Neuronal stem cell (in vitro differentiated cells): ENCODE results near the gene MATN3.

ENCODE experiments used
- DNase-seq: peaks from one replicate; pipeline ENCODE4 v3.0.0-alpha.2; 2013; ENCODE audit warnings: low spot score
- H2AFZ ChIP-seq: one replicate; pipeline ENCODE4 v1.6.1; 2013; ENCODE audit warnings: mild to moderate bottlenecking, low read length, inconsistent platforms
- H2AK5ac ChIP-seq: 2 replicates; pipeline ENCODE4 v1.6.1; 2013; ENCODE audit warnings: low read depth, mild to moderate bottlenecking, inconsistent platforms, low read length, moderate library complexity, mixed read lengths
- H2BK120ac ChIP-seq: 2 replicates; pipeline ENCODE4 v1.6.1; 2013; ENCODE audit warnings: low read depth, mild to moderate bottlenecking, inconsistent platforms, low read length, moderate library complexity, mixed read lengths
- H2BK12ac ChIP-seq: one replicate; pipeline ENCODE4 v1.6.1; 2013; ENCODE audit warnings: low read length, inconsistent platforms
- H2BK15ac ChIP-seq: 2 replicates; pipeline ENCODE4 v1.6.1; 2013; ENCODE audit warnings: mild to moderate bottlenecking, low read length, inconsistent platforms, mixed read lengths
- H2BK5ac ChIP-seq: one replicate; pipeline ENCODE4 v1.6.1; 2013; ENCODE audit warnings: inconsistent platforms, mild to moderate bottlenecking, low read length, moderate library complexity
- H3K14ac ChIP-seq: one replicate; pipeline ENCODE4 v1.6.1; 2013; ENCODE audit warnings: low read length, inconsistent platforms
- H3K18ac ChIP-seq: 2 replicates; pipeline ENCODE4 v1.6.1; 2013; ENCODE audit warnings: low read length, inconsistent platforms
- H3K23ac ChIP-seq: 2 replicates; pipeline ENCODE4 v1.6.1; 2013; ENCODE audit warnings: low read depth, mild to moderate bottlenecking, mixed read lengths, low read length, inconsistent platforms; ENCODE audit not compliant: poor library complexity
- H3K27ac ChIP-seq: replicated peaks from 3 replicates; pipeline ENCODE4 v1.5.1; 2013; ENCODE audit warnings: low read length, inconsistent platforms
- H3K27me3 ChIP-seq, 3 experiments: 2 replicates each; pipeline ENCODE4 v1.6.1; 2013; ENCODE audit warnings: low read length in 3 of 3, mild to moderate bottlenecking in 2 of 3, inconsistent platforms in 1 of 3, low read depth in 1 of 3, mixed read lengths in 1 of 3, moderate library complexity in 1 of 3; ENCODE audit not compliant: control insufficient read depth in 3 of 3, insufficient read depth in 3 of 3
- H3K36me3 ChIP-seq, 2 donors: replicated peaks in 1 of 2; 2 replicates each; pipeline ENCODE4 v1.6.1; 2013; ENCODE audit warnings: low read length in 2 of 2; ENCODE audit not compliant: control insufficient read depth in 2 of 2, insufficient read depth in 2 of 2
- H3K4ac ChIP-seq: 2 replicates; pipeline ENCODE4 v1.6.1; 2013; ENCODE audit warnings: inconsistent platforms, mild to moderate bottlenecking, low read length, moderate library complexity
- H3K4me1 ChIP-seq, 2 donors: 1 replicate in 1 of 2; 2 replicates in 1 of 2; pipeline ENCODE4 v1.6.1; 2013; ENCODE audit warnings: low read length in 2 of 2, low read depth in 1 of 2; ENCODE audit not compliant: control insufficient read depth in 2 of 2, insufficient read depth in 1 of 2
- H3K4me2 ChIP-seq: one replicate; pipeline ENCODE4 v1.6.1; 2013; ENCODE audit warnings: mild to moderate bottlenecking, low read length, inconsistent platforms; ENCODE audit not compliant: insufficient read depth, poor library complexity, severe bottlenecking
- H3K4me3 ChIP-seq, 2 donors: 2 replicates each; pipeline ENCODE4 v1.5.1; 2013; ENCODE audit warnings: low read length in 2 of 2, mild to moderate bottlenecking in 2 of 2, inconsistent platforms in 1 of 2, moderate library complexity in 1 of 2
- H3K79me1 ChIP-seq: one replicate; pipeline ENCODE4 v1.6.1; 2013; ENCODE audit warnings: low read depth, mild to moderate bottlenecking, inconsistent platforms, low read length, moderate library complexity
- H3K9ac ChIP-seq: one replicate; pipeline ENCODE4 v1.6.1; 2013; ENCODE audit warnings: mild to moderate bottlenecking, low read depth, low read length, inconsistent platforms; ENCODE audit not compliant: poor library complexity
- H3K9me3 ChIP-seq, 2 donors: replicated peaks in 1 of 2; 2 replicates each; pipeline versions ENCODE3 to v1.6.1; 2013; ENCODE audit warnings: low read length in 2 of 2, mild to moderate bottlenecking in 2 of 2, inconsistent platforms in 1 of 2, low read depth in 1 of 2, mixed read lengths in 1 of 2, moderate library complexity in 1 of 2; ENCODE audit not compliant: control insufficient read depth in 2 of 2, insufficient read depth in 1 of 2
- H4K8ac ChIP-seq: one replicate; pipeline ENCODE4 v1.6.1; 2013; ENCODE audit warnings: low read depth, mild to moderate bottlenecking, inconsistent platforms, low read length, moderate library complexity
- H4K91ac ChIP-seq: one replicate; pipeline ENCODE4 v1.6.1; 2013; ENCODE audit warnings: low read length, low read depth, mild to moderate bottlenecking, inconsistent platforms; ENCODE audit not compliant: poor library complexity
- WGBS, 2 donors: extraction: QIAGEN DNeasy Blood & Tissue Kit; methylation state at CpG; one replicate each; pipeline ENCODE4 v1.1.7; 2013; ENCODE audit warnings: missing lambda C conversion rate in 2 of 2, mixed read lengths in 1 of 2; ENCODE audit not compliant: insufficient read length in 2 of 2, insufficient replicate concordance in 1 of 2; ENCODE audit errors: extremely low coverage in 2 of 2; 5-methylcytosine and 5-hydroxymethylcytosine counted together

Gene MATN3

DNA sequence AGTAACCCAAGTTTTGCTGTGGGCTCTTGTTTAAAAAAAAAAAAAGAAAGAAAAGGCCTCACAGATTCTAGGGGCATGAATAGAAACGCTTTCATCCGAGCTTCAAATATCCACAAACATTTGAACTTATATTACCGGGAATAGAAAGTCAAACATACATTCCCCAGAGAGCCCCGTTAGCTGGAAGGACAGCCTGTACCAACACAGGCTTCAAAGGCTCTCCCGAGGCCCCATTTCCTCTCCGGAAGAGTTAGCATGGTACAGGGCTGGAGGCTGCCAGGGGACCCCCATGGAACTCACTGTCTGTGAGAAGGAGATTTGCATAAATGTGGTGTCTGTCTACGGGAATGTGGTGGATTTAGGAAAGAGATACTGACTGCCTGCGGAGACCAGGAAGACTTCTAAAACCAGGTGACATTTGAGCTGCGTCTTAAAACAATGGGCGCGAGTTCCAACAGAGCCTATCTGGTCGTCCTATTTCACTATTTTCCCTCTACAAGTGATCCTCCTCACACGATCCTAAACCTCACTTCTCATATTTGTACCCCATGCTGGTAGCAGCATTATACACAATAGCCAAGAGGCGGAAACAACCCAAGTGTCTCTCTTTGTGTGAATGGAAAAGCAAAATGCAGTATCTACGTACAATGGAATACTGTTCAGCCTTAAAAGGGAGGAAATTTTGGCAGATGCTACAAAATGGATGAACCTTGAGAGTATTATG lies 820 bp upstream of the MATN3 start:
- H3K27me3 ChIP-seq: peaks cover 0 to 33% (median 13%) of the 10 kb centered on the region in 3 experiments
- DNase-seq: no peak
- no peak overlapping the region for H3K9ac ChIP-seq

GRCh38 chr2:20012032-20012281 lies 511 bp downstream of the MATN3 start:
- Histone ChIP-seq H3K9ac (peak overlapping the region; percentile 82), H3K36me3 (no peaks in the 10 kb centered on the region), H3K27me3 (peaks cover 0 to 33% (median 13%) of the 10 kb centered on the region in 3 experiments), H4K8ac (no peak overlapping the region), H2BK15ac (peak overlapping the region; percentile 81), H2BK5ac (no peak overlapping the region), H4K91ac (no peak overlapping the region), H3K4me2 (peak overlapping the region; percentile 78), H2BK120ac (no peak overlapping the region), H2BK12ac (no peak overlapping the region), H3K79me1 (no peaks in the 10 kb centered on the region), H3K4me3 (peak overlapping the region; percentile 61 to 77), H3K23ac (peak overlapping the region; percentile 46), H2AK5ac (no peak overlapping the region), H3K27ac (no peak overlapping the region), H3K18ac (peak overlapping the region; percentile 79), H3K4ac (no peak overlapping the region), H3K14ac (no peak overlapping the region), H2AFZ (peak overlapping the region; percentile 99), H3K9me3 (peaks cover 0 to 6% of the 10 kb centered on the region in 2 donors), H3K4me1 (peaks cover 4 to 6% of the 10 kb centered on the region in 2 donors)
- peak; percentile 12 for DNase-seq
- WGBS, 2 donors: no CpG with 5 or more reads among the region's 4 CpGs

More for the DNA sequence above, 820 bp upstream of the MATN3 start:
- Histone ChIP-seq H3K14ac (no peak overlapping the region), H3K18ac (peak overlapping the region; percentile 81), H3K79me1 (no peaks in the 10 kb centered on the region), H3K4ac (no peak overlapping the region), H3K23ac (no peak overlapping the region), H2AK5ac (no peak overlapping the region), H3K4me1 (peaks cover 4 to 6% of the 10 kb centered on the region in 2 donors), H2BK12ac (no peak overlapping the region), H3K27ac (no peak overlapping the region), H3K4me3 (peak overlapping the region in 1 of 2 donors; percentile 61), H2AFZ (peak overlapping the region; percentile 99), H4K8ac (no peak overlapping the region), H3K36me3 (no peaks in the 10 kb centered on the region), H2BK5ac (no peak overlapping the region), H4K91ac (no peak overlapping the region), H2BK120ac (no peak overlapping the region), H3K9me3 (peaks cover 0 to 6% of the 10 kb centered on the region in 2 donors), H3K4me2 (peak overlapping the region; percentile 78), H2BK15ac (no peak overlapping the region)
- no CpG with 5 or more reads among the region's 15 CpGs for WGBS, 2 donors

DNA sequence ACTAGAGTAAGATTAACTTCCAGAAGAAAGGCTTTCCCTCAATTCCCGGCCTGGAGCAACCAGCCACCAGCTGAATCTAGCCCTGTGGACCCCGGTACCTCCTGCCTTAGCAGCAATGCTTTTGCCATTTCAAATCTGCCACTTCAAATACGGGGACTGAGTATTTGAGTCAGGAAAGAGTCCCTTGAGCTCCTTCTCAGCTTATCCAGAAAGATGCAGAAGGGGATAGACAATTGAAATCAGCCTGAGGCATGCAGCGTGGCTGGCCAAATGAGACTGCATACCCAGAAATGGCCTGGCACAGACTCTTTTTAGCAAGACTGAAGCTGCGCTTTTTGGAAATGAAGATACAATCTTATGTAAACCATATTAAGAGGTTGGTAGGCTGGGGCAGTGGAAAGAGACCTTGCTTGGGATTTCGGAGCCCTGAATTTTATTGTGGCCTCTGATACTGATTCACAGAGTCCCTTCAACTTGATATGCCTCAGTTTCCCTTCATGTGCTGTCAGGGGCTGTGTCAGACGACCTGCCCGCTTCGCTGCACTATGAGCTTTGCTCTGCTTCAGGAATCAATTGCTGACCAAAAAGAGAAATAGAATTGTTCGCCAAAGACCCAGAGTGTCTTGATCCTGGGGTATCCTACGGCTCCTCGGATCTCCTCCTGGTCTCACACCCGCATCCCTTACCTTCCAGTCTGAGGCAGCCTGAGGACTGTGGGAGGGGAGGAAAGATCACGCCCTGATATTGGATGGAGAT lies 1.0 kb downstream of the MATN3 start:
- Histone ChIP-seq H3K27ac (no peak overlapping the region), H3K27me3 (peaks cover 0 to 33% (median 13%) of the 10 kb centered on the region in 3 experiments), H3K79me1 (no peaks in the 10 kb centered on the region), H3K4me3 (peak overlapping the region in 1 of 2 donors; percentile 61), H2BK12ac (no peak overlapping the region), H3K9me3 (peaks cover 0 to 6% of the 10 kb centered on the region in 2 donors), H3K23ac (no peak overlapping the region), H3K4me1 (peaks cover 4 to 6% of the 10 kb centered on the region in 2 donors), H4K8ac (no peak overlapping the region), H2AFZ (peak overlapping the region; percentile 99), H3K14ac (no peak overlapping the region), H3K36me3 (no peaks in the 10 kb centered on the region), H2BK15ac (no peak overlapping the region), H2AK5ac (no peak overlapping the region), H4K91ac (no peak overlapping the region), H2BK120ac (no peak overlapping the region), H3K9ac (no peak overlapping the region), H3K4ac (no peak overlapping the region), H3K4me2 (no peak overlapping the region), H2BK5ac (no peak overlapping the region), H3K18ac (no peak overlapping the region)
- no peak for DNase-seq
- WGBS, 2 donors: no CpG with 5 or more reads among the region's 14 CpGs

- no peak for DNase-seq
- H3K23ac ChIP-seq: no peak overlapping the region
- no peak overlapping the region for H2BK5ac ChIP-seq
- H4K8ac ChIP-seq: no peak overlapping the region
- H3K4ac ChIP-seq: no peak overlapping the region
- no peak overlapping the region for H2BK15ac ChIP-seq
- H2AK5ac ChIP-seq: no peak overlapping the region
- H3K9ac ChIP-seq: no peak overlapping the region
- H4K91ac ChIP-seq: no peak overlapping the region
- H3K4me1 ChIP-seq: peaks cover 3 to 6% of the 10 kb centered on the region in 2 donors
- no peak overlapping the region for H3K4me2 ChIP-seq
- peaks cover 0 to 27% (median 13%) of the 10 kb centered on the region in 3 experiments for H3K27me3 ChIP-seq
- H3K9me3 ChIP-seq: no peaks in the 10 kb centered on the region
- no peak overlapping the region for H2BK12ac ChIP-seq
- H3K18ac ChIP-seq: no peak overlapping the region
- no peak overlapping the region for H3K4me3 ChIP-seq
- no peak overlapping the region for H3K27ac ChIP-seq
- WGBS, 2 donors: no CpG with 5 or more reads among the region's 5 CpGs
- H3K36me3 ChIP-seq: no peaks in the 10 kb centered on the region
- H3K14ac ChIP-seq: no peak overlapping the region
- no peaks in the 10 kb centered on the region for H3K79me1 ChIP-seq
- H2BK120ac ChIP-seq: no peak overlapping the region
- H2AFZ ChIP-seq: no peak overlapping the region
Measured at GRCh38 chr2:20008703-20009102, 3.8 kb downstream of the MATN3 start.
